GM19328 (cell line): ENCODE results near the gene EGR4.
"Not testable (repeated sequence)": the region's sequence is repeated elsewhere in the genome, so short reads cannot be mapped to it uniquely, and the experiment has no call there.

Source experiments
- ATAC-seq: cut with Tn5 transposase; IDR thresholded peaks from one replicate; pipeline ENCODE4 v1.9.1; 2021; ENCODE audit warnings: mild to moderate bottlenecking, moderate library complexity; ENCODE audit not compliant: unreplicated experiment

EGR4 gene

GRCh38 chr2:73264332-73264606, 29.1 kb downstream of the EGR4 start:
- ATAC-seq, result no peak

- no peak for ATAC-seq
Observed at GRCh38 chr2:73263540-73264331, 29.6 kb downstream of the EGR4 start.

GRCh38 chr2:73262691-73263429, 30.5 kb downstream of the EGR4 start:
- ATAC-seq, result not testable (repeated sequence)

- ATAC-seq, result no peak
Observed at GRCh38 chr2:73262108-73262651, 31.2 kb downstream of the EGR4 start.

- ATAC-seq, result no peak
Observed at GRCh38 chr2:73260338-73260984, 32.9 kb downstream of the EGR4 start.

GRCh38 chr2:73259704-73260337, 33.5 kb downstream of the EGR4 start:
- no peak for ATAC-seq

GRCh38 chr2:73259276-73259675, 34.1 kb downstream of the EGR4 start:
- no peak for ATAC-seq

GRCh38 chr2:73258913-73259215, 34.5 kb downstream of the EGR4 start:
- no peak for ATAC-seq

GRCh38 chr2:73258186-73258912, 35.0 kb downstream of the EGR4 start:
- ATAC-seq, result no peak

GRCh38 chr2:73257425-73258125, 35.8 kb downstream of the EGR4 start:
- no peak for ATAC-seq

GRCh38 chr2:73257021-73257420, 36.3 kb downstream of the EGR4 start:
- ATAC-seq, result no peak

- no peak for ATAC-seq
Observed at GRCh38 chr2:73256618-73256922, 36.8 kb downstream of the EGR4 start.

- ATAC-seq, result no peak
Observed at GRCh38 chr2:73255907-73256617, 37.3 kb downstream of the EGR4 start.

GRCh38 chr2:73255007-73255644, 38.2 kb downstream of the EGR4 start:
- no peak for ATAC-seq

- ATAC-seq, result no peak
Observed at GRCh38 chr2:73254343-73255006, 38.9 kb downstream of the EGR4 start.

GRCh38 chr2:73253901-73254300, 39.4 kb downstream of the EGR4 start:
- ATAC-seq, result no peak

- no peak for ATAC-seq
Observed at GRCh38 chr2:73253400-73253799, 39.9 kb downstream of the EGR4 start.

GRCh38 chr2:73252238-73253027, 40.9 kb downstream of the EGR4 start:
- ATAC-seq, result no peak
